Neural crest cell (in vitro differentiated cells): ENCODE results near the gene GPR146. TPM values are rescaled to one million over a fixed set of nuclear protein-coding genes. Genes with fewer than 3 reads are reported as not detected.
A peak's percentile ranks its signal among the peaks of the same experiment; 100 is the strongest.

Experiments used
- DNase-seq: peaks from one replicate; pipeline ENCODE4 v3.0.0; 2021; ENCODE audit warnings: low read depth, mixed read lengths, low spot score
- H3K27ac Mint-ChIP-seq: one replicate; pipeline ENCODE4 v1.8.0; 2021; ENCODE audit warnings: mild to moderate bottlenecking, mixed read lengths; ENCODE audit not compliant: unreplicated experiment
- H3K27me3 Mint-ChIP-seq: 2 replicates; pipeline ENCODE4 v1.8.0; 2021; ENCODE audit warnings: low read depth, mild to moderate bottlenecking, mixed read lengths
- H3K36me3 Mint-ChIP-seq: 2 replicates; pipeline ENCODE4 v1.8.0; 2021; ENCODE audit warnings: low read depth, mild to moderate bottlenecking, mixed read lengths
- H3K4me1 Mint-ChIP-seq: 2 replicates; pipeline ENCODE4 v1.8.0; 2021; ENCODE audit warnings: mixed read lengths
- H3K4me3 Mint-ChIP-seq: one replicate; pipeline ENCODE4 v1.8.0; 2021; ENCODE audit warnings: mild to moderate bottlenecking, mixed read lengths
- H3K9me3 Mint-ChIP-seq: 2 replicates; pipeline ENCODE4 v1.8.0; 2021; ENCODE audit warnings: mixed read lengths
- CTCF ChIP-seq: fragments of 200-600 bp; sonication (generic); conservative IDR thresholded peaks from 2 replicates; pipeline ENCODE4 v1.5.0; 2021; ENCODE audit warnings: antibody characterized with exemption, mild to moderate bottlenecking
- total RNA-seq: library from RNA; stranded (reverse); gene quantifications from 2 replicates; pipeline ENCODE4 v1.2.1, GENCODE V29; 2021

Gene GPR146
- total RNA-seq, 1 donor from 2014 or later: not detected

GRCh38 chr7:1078519-1078918 is 34.2 kb downstream of the GPR146 start:
- Mint-ChIP-seq H3K36me3 (no peaks in the 10 kb centered on the region), H3K27me3 (no peaks in the 10 kb centered on the region), H3K4me3 (no peak overlapping the region), H3K9me3 (no peaks in the 10 kb centered on the region), H3K27ac (peak overlapping the region; percentile 12), H3K4me1 (peaks cover 28% of the 10 kb centered on the region)
- no peak for DNase-seq
- no peak for TF ChIP-seq CTCF

- no peak overlapping the region for H3K4me3 Mint-ChIP-seq
- peaks cover 28% of the 10 kb centered on the region for H3K4me1 Mint-ChIP-seq
- no peaks in the 10 kb centered on the region for H3K27me3 Mint-ChIP-seq
- H3K36me3 Mint-ChIP-seq: no peaks in the 10 kb centered on the region
- H3K27ac Mint-ChIP-seq: no peak overlapping the region
- no peaks in the 10 kb centered on the region for H3K9me3 Mint-ChIP-seq
- no peak for TF ChIP-seq CTCF
- DNase-seq: no peak
Observed at GRCh38 chr7:1078985-1079384, 34.6 kb downstream of the GPR146 start.

GRCh38 chr7:1079546-1079945 is 35.2 kb downstream of the GPR146 start:
- no peaks in the 10 kb centered on the region for H3K9me3 Mint-ChIP-seq
- peaks cover 27% of the 10 kb centered on the region for H3K4me1 Mint-ChIP-seq
- H3K36me3 Mint-ChIP-seq: no peaks in the 10 kb centered on the region
- DNase-seq: no peak
- no peak overlapping the region for H3K27ac Mint-ChIP-seq
- no peaks in the 10 kb centered on the region for H3K27me3 Mint-ChIP-seq
- TF ChIP-seq CTCF: no peak
- H3K4me3 Mint-ChIP-seq: no peak overlapping the region

- peaks cover 36% of the 10 kb centered on the region for H3K4me1 Mint-ChIP-seq
- peak overlapping the region; percentile 29 for H3K4me3 Mint-ChIP-seq
- no peak for TF ChIP-seq CTCF
- DNase-seq: peak; percentile 36
- no peaks in the 10 kb centered on the region for H3K9me3 Mint-ChIP-seq
- no peaks in the 10 kb centered on the region for H3K36me3 Mint-ChIP-seq
- H3K27me3 Mint-ChIP-seq: no peaks in the 10 kb centered on the region
- peak overlapping the region; percentile 43 for H3K27ac Mint-ChIP-seq
Observed at GRCh38 chr7:1080252-1080920, 36.0 kb downstream of the GPR146 start.

- DNase-seq: no peak
- Mint-ChIP-seq H3K4me1 (peaks cover 36% of the 10 kb centered on the region), H3K4me3 (peak overlapping the region; percentile 29), H3K27me3 (no peaks in the 10 kb centered on the region), H3K36me3 (no peaks in the 10 kb centered on the region), H3K27ac (no peak overlapping the region), H3K9me3 (no peaks in the 10 kb centered on the region)
- no peak for TF ChIP-seq CTCF
Observed at GRCh38 chr7:1080921-1081255, 36.5 kb downstream of the GPR146 start.
